Liver (tissue), 3 donors: ENCODE data around the gene CASR.

Experiments used
- GABPA ChIP-seq, 2 donors: IDR thresholded peaks in 1 of 2; conservative IDR thresholded peaks in 1 of 2; 2 replicates each; pipeline ENCODE4 v1.6.1; 2016; ENCODE audit warnings: antibody characterized with exemption in 2 of 2, mild to moderate bottlenecking in 1 of 2, moderate library complexity in 1 of 2
- TF ChIP-seq, protein P1 (sequence below): fragments of 150-350 bp; IDR thresholded peaks from 2 replicates; pipeline ENCODE4 v1.5.1; 2017; ENCODE audit warnings: improper control_type of control experiment, low read depth, low read length; ENCODE audit not compliant: missing input control
- donor health status: healthy.
- donor health status: healthy.

DNA sequence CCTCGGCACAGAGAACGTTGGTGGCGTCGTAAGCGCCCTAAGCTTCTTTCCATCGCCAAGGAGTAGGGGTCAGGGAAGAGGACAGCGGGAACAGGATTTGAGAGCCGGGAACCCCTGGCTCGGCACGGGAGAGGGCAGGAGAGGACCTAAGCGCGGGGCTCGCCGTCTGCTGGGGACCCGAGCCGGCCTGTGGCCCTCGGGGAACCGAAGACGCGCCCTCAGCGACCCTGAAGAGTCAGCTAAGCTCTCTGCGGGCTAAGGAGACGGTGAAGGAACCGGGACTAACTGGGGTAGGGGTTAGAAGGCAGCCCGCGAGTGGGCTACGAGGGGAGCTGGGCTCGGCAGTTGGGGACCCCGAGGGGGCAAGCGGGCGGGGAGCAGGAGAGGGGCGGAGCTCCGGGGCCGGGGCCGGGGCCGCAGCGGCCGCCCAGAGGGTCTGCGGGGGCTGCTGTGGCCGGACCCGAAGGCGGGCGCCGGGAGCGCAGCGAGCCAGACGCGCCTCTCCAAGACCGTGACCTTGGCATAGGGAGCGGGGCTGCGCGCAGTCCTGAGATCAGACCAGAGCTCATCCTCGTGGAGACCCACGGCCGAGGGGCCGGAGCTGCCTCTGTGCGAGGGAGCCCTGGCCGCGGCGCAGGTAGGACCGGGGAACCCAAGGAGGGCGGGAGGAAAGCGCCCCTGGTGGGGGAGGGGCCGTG lies 574 bp downstream of the CASR start:
- TF ChIP-seq, protein P1, sequence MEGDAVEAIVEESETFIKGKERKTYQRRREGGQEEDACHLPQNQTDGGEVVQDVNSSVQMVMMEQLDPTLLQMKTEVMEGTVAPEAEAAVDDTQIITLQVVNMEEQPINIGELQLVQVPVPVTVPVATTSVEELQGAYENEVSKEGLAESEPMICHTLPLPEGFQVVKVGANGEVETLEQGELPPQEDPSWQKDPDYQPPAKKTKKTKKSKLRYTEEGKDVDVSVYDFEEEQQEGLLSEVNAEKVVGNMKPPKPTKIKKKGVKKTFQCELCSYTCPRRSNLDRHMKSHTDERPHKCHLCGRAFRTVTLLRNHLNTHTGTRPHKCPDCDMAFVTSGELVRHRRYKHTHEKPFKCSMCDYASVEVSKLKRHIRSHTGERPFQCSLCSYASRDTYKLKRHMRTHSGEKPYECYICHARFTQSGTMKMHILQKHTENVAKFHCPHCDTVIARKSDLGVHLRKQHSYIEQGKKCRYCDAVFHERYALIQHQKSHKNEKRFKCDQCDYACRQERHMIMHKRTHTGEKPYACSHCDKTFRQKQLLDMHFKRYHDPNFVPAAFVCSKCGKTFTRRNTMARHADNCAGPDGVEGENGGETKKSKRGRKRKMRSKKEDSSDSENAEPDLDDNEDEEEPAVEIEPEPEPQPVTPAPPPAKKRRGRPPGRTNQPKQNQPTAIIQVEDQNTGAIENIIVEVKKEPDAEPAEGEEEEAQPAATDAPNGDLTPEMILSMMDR, result no peak
- no peak for TF ChIP-seq GABPA (IDR thresholded peaks at IDR 0.05 in 1 of 2, conservative IDR thresholded peaks at IDR 0.05 in 1 of 2)
